HG03571 (cell line): ENCODE measurements around the gene GMDS.

Experiments
- ATAC-seq: cut with Tn5 transposase; IDR thresholded peaks from one replicate; pipeline ENCODE4 v1.9.1; 2021; ENCODE audit not compliant: unreplicated experiment

Gene GMDS

DNA sequence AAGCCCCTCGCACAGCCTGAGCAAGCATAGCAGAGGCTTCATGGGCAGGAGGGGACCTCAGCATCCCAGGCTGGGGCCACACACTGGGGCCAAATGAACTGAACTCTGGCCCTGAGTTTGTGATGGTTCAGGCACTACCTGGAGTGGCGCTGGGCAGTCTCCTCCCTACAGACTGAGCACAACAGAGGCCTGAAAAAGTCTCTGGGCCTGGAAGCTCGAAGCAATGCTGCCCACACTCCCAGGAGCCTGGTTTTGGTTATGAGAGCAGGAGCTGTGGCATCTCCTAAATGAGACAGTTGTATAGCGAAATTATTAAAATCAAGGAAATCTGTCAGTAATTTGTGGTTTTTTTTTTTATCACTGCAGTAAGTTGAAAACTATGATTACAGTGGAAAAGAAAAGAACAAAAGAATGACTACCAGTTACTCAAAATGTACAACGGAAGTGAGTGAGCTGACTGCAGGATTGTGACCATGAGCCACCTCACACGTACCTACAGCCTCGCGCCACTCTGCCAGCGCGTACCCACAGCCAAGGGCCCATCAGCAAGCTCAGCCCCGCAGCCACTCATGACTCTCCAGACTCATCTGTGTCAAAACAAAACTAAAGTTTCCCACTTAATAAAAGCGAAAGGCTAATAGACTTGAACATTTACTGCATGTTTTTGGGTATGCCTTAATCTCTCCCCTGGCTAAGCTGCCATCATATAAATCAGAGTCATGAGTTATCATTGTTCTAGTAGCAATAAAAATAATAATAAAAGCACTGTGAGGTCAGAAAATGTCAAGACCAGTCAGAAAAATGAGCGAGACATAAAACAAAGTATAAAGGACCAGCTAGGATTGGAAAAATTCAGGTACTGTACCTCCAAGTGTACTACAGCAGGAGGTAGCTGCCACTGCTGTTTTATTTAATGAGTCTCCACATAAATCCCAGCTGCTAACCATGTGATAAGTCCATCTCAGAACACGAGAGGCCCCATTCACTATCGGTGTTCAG, 458.7 kb downstream of the GMDS start:
- no peak for ATAC-seq

GRCh38 chr6:1784422-1784884, 461.0 kb downstream of the GMDS start:
- no peak for ATAC-seq

DNA sequence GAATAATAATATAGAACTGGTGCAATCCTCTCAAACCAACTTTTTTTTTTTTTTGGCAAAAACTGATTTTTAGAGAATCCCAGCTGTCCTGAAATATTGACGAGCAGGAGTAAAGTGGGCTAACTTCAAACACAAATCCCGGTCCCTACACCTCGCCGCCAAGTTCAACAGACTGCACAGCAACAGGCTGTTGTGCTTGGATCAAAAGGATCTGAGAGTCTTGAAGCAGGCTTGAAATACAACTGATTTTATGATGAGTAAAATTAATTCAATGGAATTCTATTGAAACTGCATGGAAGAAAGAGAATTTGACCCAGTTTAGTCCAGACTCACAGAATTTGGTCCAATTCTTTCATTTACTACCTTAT, 463.6 kb downstream of the GMDS start:
- no peak for ATAC-seq

DNA sequence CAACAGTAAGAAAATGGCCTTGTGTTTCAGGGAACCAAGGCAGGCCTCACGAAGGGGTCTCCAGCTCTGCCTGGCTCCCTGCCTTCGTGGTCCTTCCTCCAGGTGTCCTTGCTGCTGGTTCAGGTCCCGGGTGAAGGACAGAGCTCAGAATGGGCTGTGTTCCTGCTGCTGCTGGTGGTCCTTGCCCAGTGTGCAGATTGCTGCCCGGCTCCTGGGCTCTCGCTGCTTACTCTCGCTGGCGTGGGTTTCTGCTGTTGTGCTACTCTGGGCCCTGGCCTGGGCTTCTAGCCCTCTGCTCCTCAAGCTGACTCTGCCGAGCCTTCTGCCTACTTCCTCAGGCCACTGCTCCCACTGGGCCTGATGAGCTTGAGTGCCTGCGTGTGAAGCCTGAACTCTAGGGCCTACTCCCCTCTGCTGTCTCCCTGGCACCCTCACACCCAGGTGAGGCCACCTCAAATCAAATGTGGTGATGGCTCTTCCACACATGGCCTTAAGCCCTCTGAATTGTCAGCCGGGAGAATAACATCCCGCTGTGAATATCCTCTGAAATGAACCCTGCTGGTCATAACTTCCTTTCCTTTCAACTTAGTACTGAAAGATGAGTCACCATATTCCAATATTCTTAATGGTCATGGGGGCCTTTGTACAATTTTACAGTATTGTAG, 464.1 kb downstream of the GMDS start:
- no peak for ATAC-seq

GRCh38 chr6:1780251-1780867, 465.0 kb downstream of the GMDS start:
- no peak for ATAC-seq

DNA sequence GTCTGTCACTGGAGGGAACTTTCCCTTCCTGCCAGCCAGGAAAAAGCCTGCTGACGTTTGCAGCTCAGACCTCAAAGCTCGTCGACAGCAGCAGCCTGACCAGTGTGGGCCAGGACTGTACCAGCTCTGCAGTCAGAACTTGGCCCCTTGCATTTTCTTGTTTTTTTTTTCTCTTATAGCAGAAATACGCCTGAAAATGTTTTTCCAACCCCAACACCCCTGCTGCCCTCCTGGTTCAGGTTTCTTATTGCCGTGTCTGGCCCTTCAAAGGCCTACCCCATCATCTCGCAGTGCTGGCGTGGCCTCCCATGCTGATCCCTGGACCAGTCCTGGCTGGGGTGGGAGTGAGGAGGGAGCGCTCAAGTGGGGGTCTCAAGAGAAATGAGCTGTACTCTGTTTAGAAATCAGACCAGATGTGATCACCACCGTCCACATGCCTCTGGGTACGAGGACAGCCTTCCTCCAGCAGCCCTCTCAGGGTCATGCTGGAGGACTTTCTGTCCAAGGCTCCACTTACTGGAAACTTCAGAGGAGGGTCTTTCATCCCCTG, 466.6 kb downstream of the GMDS start:
- no peak for ATAC-seq

GRCh38 chr6:1777921-1778685, 467.3 kb downstream of the GMDS start:
- ATAC-seq, result no peak

GRCh38 chr6:1775441-1775840, 470.0 kb downstream of the GMDS start:
- no peak for ATAC-seq

DNA sequence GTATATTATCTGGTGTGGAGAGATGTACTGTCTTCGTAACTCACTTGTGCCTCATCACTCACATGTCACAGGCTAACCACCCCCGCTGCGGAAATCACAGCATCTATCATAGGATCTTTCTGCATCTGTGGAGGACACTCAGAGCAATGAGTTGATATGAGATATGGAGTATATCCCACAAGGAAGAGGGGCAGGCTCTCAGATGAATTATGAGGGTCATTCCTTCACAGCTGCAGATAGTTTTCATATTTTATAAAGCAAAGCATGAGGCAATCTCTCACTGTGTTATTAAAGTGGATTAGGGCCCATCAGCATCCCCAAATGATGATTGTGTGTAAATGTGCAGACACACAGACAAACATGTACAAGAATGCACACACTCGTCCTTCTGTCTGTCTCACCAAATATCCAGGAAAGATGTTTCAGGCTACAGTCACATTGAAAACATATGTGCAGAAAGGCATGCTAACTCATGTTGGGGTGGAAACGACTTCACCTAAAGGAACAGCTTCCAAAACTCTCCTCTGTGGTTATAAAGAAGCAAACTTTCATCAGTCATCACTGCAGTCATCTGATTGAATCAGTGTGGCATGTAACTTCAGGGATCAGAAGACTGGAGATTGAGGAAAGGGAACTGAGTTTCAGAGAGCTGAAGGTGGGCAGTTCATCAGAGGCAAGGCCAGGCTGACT, 471.0 kb downstream of the GMDS start:
- ATAC-seq, result no peak

- ATAC-seq, result no peak
Observed at GRCh38 chr6:1773700-1774099, 471.7 kb downstream of the GMDS start.

DNA sequence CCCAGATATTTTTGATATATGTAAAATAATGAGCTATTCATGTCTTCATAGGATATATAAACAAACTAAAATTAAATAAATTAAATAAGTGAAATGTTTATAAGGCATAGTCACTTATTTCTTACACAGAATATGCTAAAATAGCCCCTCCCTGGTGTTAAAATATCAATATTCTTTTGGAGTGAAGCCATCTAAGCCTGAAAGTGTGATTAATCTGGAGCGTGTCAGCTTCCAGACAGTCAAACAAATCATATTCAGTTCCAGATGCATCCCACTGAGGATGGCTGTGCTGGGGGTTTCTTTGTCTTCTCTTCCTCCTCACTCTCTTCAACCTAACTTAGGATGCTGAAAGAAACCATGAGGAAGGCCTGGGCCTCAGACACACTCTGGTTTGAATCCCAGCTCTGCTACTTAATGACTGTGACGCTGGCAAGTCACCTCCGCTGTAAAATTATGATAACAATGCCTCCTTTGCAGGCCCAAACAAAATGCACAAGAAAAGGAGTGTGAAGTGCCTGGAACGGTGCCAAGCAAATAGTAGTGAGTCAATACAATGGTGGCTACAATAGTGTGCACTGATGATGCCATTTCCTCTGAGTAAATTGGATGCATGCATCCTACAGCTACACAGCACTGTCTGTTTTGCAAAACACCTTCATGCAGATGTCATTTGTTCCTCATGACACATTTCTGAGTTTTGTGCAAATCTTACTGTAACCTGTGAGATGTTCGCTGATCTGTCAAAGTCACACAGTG, 474.3 kb downstream of the GMDS start:
- ATAC-seq, result no peak

- ATAC-seq, result peak; percentile 55
Observed at GRCh38 chr6:1770435-1770843, 475.0 kb downstream of the GMDS start.

GRCh38 chr6:1767481-1768246, 477.7 kb downstream of the GMDS start:
- ATAC-seq, result no peak

GRCh38 chr6:1766654-1767053, 478.8 kb downstream of the GMDS start:
- no peak for ATAC-seq

DNA sequence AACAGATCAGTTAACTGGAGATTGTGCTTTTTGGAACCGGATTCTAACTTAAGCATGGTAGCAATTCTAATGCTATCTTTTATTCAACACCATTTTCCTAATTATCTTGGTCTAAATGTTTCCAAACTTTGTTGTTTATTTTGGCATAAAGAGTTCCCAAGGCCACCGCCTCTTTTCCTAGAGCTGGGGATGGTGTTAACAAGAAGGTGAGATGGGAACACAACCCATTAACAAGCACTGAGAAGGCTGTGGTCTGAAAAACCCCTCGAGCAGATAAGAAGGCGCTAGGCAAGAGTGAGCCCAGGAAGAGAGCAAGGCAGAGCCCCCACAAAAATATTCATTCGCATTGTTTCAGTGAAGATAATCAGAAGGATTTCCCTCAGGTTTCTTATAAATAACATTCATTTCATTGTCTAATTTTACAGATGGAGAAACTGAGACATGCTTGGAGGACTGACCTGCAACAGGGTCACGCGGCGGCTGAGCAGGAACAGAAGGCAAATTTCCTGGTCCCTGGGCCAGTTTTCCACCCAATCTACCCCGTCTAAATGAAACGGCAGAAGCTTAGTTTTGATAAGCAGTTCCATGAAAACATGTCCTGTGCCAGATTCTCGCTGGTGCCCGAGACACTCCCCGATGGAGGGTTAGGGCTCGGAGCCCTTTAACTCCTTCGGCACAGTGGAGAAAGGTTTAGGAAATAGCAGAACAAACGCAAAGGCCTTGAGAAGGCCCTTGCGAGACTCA, 480.1 kb downstream of the GMDS start:
- no peak for ATAC-seq

DNA sequence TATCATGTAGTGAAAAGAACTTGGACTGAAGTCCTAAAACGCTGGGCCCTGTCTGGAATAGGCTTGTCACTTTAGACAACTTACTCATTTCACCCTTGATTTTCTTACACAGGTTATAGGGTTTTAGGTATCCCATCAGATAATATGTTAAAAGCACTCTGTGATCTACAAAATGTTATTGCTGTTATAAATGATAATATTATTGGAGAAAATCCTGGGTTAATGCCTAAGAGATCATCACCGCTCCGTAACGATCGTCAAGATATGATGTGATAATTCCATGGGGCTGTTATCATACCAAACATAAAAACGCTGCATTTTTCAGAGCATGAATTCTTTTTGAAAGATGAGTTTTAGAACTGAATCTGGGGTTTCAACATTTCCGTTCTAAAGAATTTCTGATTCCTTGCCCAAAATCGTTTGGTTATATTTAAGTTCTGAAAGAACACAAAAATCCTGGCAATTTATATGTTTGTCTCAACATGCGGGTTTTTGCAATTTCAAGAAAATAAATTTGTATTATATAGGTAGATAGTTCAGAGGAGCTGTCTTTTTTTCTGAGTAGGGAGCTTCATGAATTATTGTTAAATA, 480.9 kb downstream of the GMDS start:
- ATAC-seq, result no peak

- no peak for ATAC-seq
Observed at GRCh38 chr6:1763404-1763803, 482.0 kb downstream of the GMDS start.

DNA sequence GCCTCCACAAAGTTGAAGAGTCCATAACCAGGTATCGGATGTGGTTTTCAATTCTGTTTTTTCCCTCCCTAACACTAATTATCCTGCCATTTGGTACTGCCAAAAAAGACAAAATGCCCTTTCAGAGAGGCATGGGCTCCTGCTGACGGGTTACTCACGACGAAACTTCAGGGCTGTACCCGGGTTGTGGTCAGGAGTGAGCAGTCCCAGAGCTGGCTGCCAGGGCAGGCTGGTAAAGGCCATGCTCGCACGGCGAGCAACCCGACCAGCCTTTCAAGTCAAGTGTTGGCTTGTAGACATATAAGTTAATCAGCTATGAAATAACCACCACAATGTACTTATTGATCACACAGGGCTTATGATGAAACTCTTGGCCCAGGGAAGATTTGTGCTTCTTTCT, 483.2 kb downstream of the GMDS start:
- no peak for ATAC-seq
